Uterus (tissue), 2 donors: ENCODE measurements around the gene NCBP3.

Source experiments
- POLR2A ChIP-seq, 2 donors: fragments of 450-650 bp; IDR thresholded peaks; one replicate each; pipeline ENCODE4 v1.6.1; 2016; ENCODE audit warnings: antibody characterized with exemption in 2 of 2, mild to moderate bottlenecking in 1 of 2, moderate library complexity in 1 of 2
- TF ChIP-seq, protein P1 (sequence below), 4 experiments: fragments of 200-600 bp in 2 of 4; fragments of 450-650 bp in 2 of 4; sonication (generic) in 2 of 4; IDR thresholded peaks; one replicate each; pipeline ENCODE4 v1.5.1; 2016 to 2019; ENCODE audit warnings: antibody characterized with exemption in 4 of 4, mild to moderate bottlenecking in 2 of 4, moderate library complexity in 1 of 4

DNA sequence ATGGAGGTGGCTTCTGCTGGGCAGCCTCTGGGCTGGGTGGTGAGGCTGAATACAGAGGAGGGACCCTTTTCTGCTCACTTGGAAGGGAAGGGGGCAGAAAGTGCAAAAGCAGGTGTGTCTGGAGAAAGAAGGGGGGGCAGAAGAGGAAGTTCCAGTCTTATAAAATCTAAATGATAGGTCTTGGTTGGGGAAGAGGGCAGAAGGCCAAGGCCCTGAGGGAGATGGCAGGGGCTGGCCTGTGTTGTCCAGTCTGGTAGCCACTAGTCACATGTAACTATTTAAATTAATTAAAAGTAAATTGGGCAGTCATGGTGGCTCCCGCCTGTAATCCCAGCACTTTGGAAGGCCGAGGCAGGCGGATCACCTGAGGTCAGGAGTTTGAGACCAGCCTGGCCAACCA lies 49.3 kb upstream of the NCBP3 start:
- TF ChIP-seq, protein P1, sequence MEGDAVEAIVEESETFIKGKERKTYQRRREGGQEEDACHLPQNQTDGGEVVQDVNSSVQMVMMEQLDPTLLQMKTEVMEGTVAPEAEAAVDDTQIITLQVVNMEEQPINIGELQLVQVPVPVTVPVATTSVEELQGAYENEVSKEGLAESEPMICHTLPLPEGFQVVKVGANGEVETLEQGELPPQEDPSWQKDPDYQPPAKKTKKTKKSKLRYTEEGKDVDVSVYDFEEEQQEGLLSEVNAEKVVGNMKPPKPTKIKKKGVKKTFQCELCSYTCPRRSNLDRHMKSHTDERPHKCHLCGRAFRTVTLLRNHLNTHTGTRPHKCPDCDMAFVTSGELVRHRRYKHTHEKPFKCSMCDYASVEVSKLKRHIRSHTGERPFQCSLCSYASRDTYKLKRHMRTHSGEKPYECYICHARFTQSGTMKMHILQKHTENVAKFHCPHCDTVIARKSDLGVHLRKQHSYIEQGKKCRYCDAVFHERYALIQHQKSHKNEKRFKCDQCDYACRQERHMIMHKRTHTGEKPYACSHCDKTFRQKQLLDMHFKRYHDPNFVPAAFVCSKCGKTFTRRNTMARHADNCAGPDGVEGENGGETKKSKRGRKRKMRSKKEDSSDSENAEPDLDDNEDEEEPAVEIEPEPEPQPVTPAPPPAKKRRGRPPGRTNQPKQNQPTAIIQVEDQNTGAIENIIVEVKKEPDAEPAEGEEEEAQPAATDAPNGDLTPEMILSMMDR (IDR thresholded peaks at IDR 0.05): no peak
- no peak for TF ChIP-seq POLR2A (IDR thresholded peaks at IDR 0.05)
